Fibroblast of skin of right quadriceps (primary cell): ENCODE results near the gene SENP2.
A peak's percentile ranks its signal among the peaks of the same experiment; 100 is the strongest.
"Not testable (repeated sequence)": the region's sequence is repeated elsewhere in the genome, so short reads cannot be mapped to it uniquely, and the experiment has no call there.

Experiments
- DNase-seq: peaks from one replicate; pipeline ENCODE4 v3.0.0-alpha.2; 2013

Gene SENP2

GRCh38 chr3:185585859-185586685, at the start of gene SENP2:
Gene SENP2 (plus strand): TSS chr3:185586295. CDS start chr3:185586414, 119 bp downstream.
- DNase-seq = peak; percentile 99

DNA sequence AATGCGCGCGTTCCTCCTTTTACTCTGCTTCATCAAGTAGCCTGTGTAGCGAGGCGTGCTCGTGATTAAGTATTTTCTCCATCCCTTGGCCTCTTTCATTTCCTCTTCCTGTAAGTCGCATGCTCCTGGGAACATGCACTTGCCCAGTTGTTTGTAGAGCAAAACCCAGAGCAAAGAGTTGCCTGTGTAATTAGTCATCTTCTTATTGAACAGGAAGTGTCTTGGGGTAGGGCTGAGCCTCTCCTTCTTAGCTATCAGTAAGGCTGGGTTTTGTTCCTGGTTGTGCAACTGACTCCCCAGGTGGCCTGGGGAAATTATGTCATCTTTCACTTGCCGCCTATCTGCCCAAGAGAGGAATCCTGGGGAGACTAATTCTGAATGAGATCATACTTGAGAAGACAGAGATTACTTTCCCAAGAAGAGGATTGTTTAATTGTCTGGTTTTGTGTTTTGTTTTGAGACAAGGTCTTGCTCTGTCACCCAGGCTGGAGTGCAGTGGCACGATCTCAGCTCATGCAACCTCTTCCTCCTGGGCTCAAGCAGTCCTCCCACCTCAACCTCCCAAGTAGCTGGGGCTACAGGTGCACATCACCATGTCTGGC, 48.6 kb upstream of the SENP2 start:
- DNase-seq = peak; percentile 74

GRCh38 chr3:185539934-185540333, 46.2 kb upstream of the SENP2 start:
- no peak for DNase-seq

DNA sequence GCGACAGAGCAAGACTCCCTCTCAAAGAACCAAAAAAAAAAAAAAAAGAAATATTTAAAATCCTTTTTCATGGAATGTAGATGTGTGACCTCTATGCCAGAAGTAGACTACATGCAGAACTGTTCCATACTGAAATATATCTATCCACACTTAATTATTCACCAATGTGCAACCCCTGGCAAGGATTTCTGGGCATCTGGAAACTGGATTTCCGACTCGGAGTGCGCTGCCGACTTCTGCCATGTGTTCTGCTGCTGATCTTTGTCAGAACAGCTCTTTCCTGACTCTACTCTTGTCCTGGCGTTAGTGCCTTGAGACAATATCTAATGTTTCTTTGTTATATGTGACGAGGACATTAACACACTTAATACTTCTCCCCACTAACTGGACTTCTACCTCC, 45.4 kb upstream of the SENP2 start:
- DNase-seq = no peak

DNA sequence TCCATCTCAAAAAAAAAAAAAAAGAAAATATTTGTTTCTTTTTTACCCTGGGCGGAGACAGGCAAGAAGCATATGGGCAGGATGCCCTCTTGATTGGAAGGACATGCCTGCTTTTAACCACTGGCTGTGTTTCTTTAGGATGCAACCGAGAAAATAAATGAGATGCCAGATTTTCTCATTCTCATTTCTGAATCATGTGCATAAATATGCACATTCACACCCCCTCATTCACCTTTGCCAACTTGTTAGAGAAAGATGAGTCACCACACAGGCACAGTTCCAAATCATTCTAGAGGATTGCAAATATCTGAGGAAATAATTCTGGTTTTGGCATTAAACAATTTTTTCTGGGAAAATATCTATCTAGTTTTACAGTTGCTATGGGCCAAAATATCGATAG, 37.0 kb upstream of the SENP2 start:
- peak; percentile 96 for DNase-seq

DNA sequence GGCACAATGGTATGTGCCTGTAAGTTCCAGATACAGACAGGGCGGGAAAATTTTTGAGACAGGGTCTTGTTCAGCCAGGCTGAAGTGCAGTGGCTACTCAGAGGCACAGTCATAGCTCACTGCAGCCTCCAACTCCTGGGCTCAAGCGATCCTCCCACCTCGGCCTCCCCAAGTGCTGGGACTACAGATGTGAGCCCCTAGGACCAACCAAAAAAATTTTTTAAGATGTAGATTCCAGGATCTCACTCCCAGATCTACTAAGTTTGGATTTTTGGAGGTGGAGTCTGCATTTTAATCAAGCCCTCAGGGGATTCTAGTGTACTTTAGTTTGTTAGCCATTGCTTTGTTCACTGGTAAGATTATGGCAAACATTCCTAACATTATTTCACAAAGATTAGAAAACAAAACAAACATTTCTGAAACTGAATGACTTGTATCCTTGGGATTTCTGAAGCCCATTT, 36.4 kb upstream of the SENP2 start:
- peak; percentile 21 for DNase-seq

- peak; percentile 22 for DNase-seq
Measured at GRCh38 chr3:185552358-185552877, 33.7 kb upstream of the SENP2 start, which contains the start of gene LIPH. Gene LIPH (minus strand): TSS chr3:185552588. CDS start chr3:185552471, 117 bp downstream.

GRCh38 chr3:185555101-185555501, 31.0 kb upstream of the SENP2 start:
- DNase-seq = no peak

- no peak for DNase-seq
Measured at GRCh38 chr3:185555860-185556347, 30.2 kb upstream of the SENP2 start.

DNA sequence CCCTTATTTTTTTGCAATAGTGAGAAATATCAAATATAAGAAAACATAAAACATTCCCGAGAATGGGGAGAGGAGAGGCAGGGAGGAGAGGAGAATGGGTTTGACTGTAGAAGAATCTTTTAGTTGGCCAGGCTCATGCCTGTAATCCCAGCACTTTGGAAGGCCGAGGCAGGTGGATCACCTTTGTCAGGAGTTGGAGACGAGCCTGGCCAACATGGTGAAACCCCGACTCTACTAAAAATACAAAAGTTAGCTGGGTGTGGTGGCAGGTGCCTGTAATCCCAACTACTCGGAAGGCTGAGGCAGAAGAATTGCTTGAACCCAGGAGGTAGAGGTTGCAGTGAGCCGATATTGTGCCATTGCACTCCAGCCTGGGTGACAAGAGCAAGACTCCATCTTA, 29.5 kb upstream of the SENP2 start:
- DNase-seq = not testable (repeated sequence)

DNA sequence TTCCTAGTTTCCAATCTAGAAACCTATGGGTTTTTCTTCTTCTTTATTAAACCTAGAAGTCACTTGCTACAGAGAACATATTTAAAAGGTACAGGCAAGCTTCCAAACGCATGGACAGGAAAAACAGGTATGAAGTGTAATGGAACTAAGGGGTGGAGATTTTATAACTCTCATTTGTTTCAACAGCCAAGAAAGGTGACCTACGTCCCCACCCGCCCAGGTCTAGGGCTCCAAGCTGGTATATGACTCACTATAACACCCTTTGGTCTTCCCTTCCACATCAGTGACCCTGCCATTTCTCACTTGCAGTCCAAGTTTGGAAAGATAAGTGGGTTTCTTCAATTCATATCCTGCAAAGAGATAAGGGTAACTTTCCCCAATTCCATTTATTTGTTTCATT, 27.7 kb upstream of the SENP2 start:
- no peak for DNase-seq

DNA sequence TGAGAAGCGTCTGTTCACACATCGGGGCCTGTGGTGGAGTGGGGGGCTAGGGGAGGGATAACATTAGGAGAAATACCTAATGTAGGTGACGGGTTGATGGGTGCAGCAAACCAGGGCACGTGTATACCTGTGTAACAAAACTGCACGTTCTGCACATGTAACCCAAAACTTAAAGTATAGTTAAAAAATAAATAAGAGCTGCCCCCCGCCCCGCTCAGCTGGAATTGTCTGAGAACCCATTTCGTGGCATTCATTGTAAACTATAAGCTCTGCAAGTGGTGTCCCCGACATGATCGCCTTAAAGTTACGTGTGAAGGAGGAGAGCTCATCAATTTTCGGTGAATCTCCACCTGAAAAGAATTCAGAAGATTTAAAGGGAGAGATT, 26.4 kb upstream of the SENP2 start:
- no peak for DNase-seq

DNA sequence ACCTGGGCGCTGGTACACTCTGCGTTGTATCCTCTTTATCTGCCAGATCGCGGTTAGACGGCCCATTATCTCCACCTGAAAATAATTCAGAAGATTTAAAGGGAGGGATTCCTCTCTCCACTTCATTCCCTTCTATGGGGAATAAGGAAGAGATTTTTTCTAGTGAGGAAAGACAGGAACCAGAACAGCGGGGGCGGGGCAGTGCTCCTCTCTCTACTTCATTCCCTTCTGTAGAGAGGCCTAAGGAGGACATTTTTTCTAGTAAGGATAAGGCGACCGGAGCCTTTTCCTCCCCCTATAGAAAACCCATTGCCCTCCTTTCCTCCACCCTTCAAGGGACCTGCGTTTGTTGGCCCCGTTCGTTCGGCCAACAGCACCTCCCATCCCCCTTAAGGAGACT, 25.4 kb upstream of the SENP2 start:
- DNase-seq = no peak

DNA sequence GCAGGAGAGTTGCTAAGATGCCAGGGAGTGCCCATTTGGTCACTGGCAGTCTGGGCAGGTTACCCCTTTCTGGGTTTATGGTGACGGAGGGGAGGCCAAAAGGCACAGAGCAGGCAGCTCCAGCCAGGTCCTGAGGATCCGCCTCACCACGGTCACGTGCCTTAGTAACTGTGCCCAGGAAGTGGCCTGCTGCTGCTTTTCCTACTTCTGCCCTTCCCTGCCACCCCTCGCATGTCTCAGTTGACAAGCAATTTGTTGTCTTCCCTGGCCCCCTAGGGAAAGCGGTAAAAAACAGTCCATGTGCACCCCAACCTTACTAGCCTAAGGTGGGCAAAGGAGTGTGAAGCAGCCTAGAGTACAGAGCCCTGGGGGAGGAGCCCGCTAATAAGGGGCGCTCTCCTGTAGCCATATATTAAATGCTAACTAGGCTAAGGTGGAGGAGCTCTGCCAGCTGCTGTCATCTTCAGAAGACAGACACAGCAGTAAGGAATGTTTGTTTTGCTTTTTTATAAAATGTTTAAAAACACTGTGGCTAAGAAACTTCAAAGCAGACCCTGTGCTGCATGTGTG, 24.6 kb upstream of the SENP2 start:
- DNase-seq = no peak

DNA sequence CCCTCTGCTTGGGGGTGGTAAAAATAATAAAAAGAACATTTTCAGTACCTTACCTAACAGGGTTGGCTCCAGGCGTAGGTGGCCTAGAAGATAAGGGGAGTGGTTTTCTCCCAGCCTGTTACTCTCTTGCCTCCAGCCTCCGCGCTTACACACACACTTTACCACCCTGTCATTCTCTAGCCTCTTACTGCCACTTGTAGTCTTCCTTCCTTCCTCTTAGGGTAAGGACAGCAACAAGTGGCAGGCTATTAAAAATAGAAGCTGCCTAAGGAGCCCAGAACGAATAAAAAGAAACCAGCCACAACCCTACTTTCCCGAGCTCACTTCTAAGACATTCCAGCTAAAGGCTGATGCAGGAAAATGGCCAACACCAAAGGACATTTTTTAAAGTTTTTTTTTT, 24.1 kb upstream of the SENP2 start:
- no peak for DNase-seq

DNA sequence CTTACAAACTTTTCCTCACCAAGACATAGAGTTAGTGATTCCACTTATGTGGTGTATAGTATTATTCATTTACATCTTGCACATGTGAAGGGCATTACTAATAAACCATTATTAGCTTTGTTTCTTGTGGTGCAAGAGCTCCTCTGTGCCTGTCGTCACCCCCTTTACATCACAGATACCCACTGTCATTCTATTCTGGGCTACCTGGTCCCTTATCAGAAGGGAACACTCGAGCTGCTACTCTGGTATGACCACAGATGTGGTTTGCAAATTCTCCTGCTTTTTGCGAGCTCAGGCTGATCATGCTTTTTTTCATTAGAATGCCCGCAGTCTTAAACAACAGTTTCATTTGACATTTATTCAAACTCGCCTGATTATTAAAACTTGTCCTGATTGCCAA, 13.9 kb upstream of the SENP2 start:
- DNase-seq = no peak

- DNase-seq = peak; percentile 36
Measured at GRCh38 chr3:185575108-185575869, 10.8 kb upstream of the SENP2 start.

DNA sequence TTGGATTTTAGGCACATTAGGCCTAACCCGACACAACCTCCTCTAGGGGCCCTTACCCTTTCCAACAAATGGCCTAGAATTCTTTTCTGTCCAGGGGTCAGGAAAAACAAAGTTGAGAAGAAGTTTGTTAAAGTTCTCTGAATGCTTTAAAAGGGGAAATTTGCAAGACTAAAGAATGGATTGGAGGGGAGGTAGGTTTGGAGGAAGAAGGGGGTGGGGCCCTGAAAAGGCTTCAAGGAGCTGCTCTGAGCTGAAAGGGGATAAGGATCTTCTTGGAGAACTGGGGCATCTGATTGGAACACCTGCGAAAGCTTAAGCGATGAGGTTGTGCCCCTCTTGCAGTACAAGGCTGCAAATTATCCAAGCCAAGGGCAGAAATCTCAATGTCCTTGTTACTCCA, 3.9 kb upstream of the SENP2 start:
- no peak for DNase-seq

DNA sequence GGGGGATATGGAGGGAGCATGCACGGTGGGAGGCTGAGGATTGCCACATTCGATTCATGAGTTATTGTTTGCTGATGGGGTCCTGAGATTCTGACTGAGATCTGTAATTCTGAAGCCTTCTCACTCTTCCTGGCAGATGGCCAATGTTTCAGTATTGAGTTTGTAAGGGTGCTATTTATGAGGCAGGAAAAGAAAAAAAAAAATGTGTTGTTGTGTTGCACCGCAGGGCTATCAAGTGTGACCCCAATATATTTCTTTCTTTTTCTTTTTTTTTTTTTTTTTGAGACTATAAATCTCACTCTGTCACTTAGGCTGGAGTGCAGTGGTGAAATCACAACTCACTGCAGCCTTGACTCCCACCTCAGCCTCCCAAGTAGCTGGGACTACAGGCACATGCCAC, 3.2 kb upstream of the SENP2 start:
- DNase-seq = no peak

- DNase-seq = no peak
Measured at GRCh38 chr3:185583925-185584324, 2.2 kb upstream of the SENP2 start.

DNA sequence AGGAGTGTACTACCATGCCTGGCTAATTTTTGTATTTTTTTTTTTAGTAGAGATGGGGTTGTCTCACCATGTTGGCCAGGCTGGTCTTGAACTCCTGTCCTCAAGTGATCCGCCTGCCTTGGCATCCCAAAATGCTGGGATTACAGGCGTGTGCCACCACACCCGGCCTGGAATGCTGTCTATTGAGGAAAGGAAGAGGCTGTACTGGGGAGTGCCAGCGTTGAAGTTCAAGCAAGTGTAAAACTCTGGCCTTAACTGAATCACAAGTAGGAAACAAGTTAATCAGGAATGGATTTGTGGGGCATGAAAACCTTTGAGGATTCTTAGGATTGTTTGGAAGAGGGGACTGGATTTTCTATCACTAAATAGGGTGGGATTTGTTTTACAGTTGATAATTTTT, 1.4 kb upstream of the SENP2 start:
- no peak for DNase-seq

- DNase-seq = no peak
Measured at GRCh38 chr3:185585518-185585858, 607 bp upstream of the SENP2 start.

GRCh38 chr3:185586686-185587039, 568 bp downstream of the SENP2 start:
- DNase-seq = no peak
